HepG2 (cell line): ENCODE results near the gene TFEB. TPM values are rescaled to one million over a fixed set of nuclear protein-coding genes. Genes with fewer than 3 reads are reported as not detected.

Experiments used
- ATAC-seq: fragments of 200-7000 bp; cut with Tn5 transposase; 3 replicates; pipeline ENCODE4 v1.9.1; 2020; ENCODE audit warnings: mild to moderate bottlenecking, moderate library complexity
- BruUV-seq: library from RNA; stranded (reverse); fragments of 400-500 nt; replicated peaks from 2 replicates; lab custom pipeline; 2021; lab: Mats Ljungman, UMichigan
- CTCF ChIA-PET: fragments of 300-600 bp; formaldehyde crosslinking; extraction: SDS; loops from one replicate; lab custom pipeline; 2021; ENCODE audit warnings: low total read pairs, inconsistent platforms, low intra/inter-chr PET ratio; lab: Yijun Ruan, JAX
- POLR2A ChIA-PET: fragments of 350-600 bp; sonication (Branson Sonifier 250); formaldehyde crosslinking; loops from one replicate; lab custom pipeline; 2020; ENCODE audit warnings: antibody characterized with exemption, inconsistent platforms; lab: Yijun Ruan, JAX
- DNase-seq: peaks from one replicate; pipeline ENCODE4 v3.0.0-alpha.2; 2015; ENCODE audit warnings: low spot score
- FAIRE-seq: peaks from 3 replicates; lab custom pipeline; 2011; peaks lifted over from hg19 to GRCh38; lab: Jason Lieb, UNC
- H2AFZ ChIP-seq: one replicate; pipeline ENCODE4 v1.6.1; 2011; ENCODE audit warnings: low read length, inconsistent platforms
- H3K27ac ChIP-seq: fragments of 300-600 bp; 3 replicates; pipeline ENCODE4 v1.8.0; 2011; ENCODE audit warnings: mixed run types, mild to moderate bottlenecking, mixed read lengths, low read length, inconsistent platforms; ENCODE audit not compliant: insufficient read depth; ENCODE audit errors: extremely low read length
- H3K27me3 ChIP-seq, 2 experiments: fragments of 200-600 bp in 1 of 2; 2 replicates in 1 of 2; 3 replicates in 1 of 2; pipeline versions ENCODE4 v1.6.0 to v1.8.0; 2011; ENCODE audit warnings: low read length in 2 of 2, mild to moderate bottlenecking in 2 of 2, moderate library complexity in 2 of 2, inconsistent platforms in 1 of 2; ENCODE audit not compliant: insufficient read depth in 2 of 2, control insufficient read depth in 1 of 2
- H3K36me3 ChIP-seq, 2 experiments: fragments of 200-600 bp in 1 of 2; replicated peaks in 1 of 2; 2 replicates in 1 of 2; 3 replicates in 1 of 2; pipeline versions ENCODE4 v1.5.1 to v1.8.0; 2011; ENCODE audit warnings: low read length in 2 of 2, inconsistent platforms in 1 of 2; ENCODE audit not compliant: insufficient read depth in 2 of 2, control insufficient read depth in 1 of 2
- H3K4me1 ChIP-seq: 2 replicates; pipeline ENCODE4 v1.5.1; 2012; ENCODE audit warnings: low read length, inconsistent platforms; ENCODE audit not compliant: insufficient read depth
- H3K4me2 ChIP-seq: 2 replicates; pipeline ENCODE4 v1.6.0; 2011; ENCODE audit warnings: low read depth, low read length, inconsistent platforms
- H3K4me3 ChIP-seq, 3 experiments: fragments of 200-600 bp in 1 of 3; sonication (generic), shearing (Covaris generic) in 1 of 3; replicated peaks in 1 of 3; 2 replicates each; pipeline ENCODE4 v1.5.1; 2011 to 2016; ENCODE audit warnings: low read length in 3 of 3, inconsistent platforms in 2 of 3, low read depth in 2 of 3, mild to moderate bottlenecking in 2 of 3, control low read depth in 1 of 3, mixed read lengths in 1 of 3; ENCODE audit not compliant: insufficient read depth in 1 of 3
- H3K79me2 ChIP-seq: one replicate; pipeline ENCODE4 v1.6.1; 2011; ENCODE audit warnings: low read length, inconsistent platforms; ENCODE audit not compliant: insufficient read depth
- H3K9ac ChIP-seq: 2 replicates; pipeline ENCODE4 v1.6.0; 2011; ENCODE audit warnings: mild to moderate bottlenecking, low read depth, low read length, inconsistent platforms; ENCODE audit not compliant: insufficient read depth
- H3K9me3 ChIP-seq: 2 replicates; pipeline ENCODE4 v1.5.1; 2012; ENCODE audit warnings: mild to moderate bottlenecking, low read length
- H4K20me1 ChIP-seq: 2 replicates; pipeline ENCODE4 v1.6.0; 2011; ENCODE audit warnings: inconsistent platforms, mild to moderate bottlenecking, low read length, moderate library complexity; ENCODE audit not compliant: insufficient read depth
- ATM ChIP-seq: fragments of 450-650 bp; IDR thresholded peaks from 2 replicates; pipeline ENCODE4 v1.7.1; 2017; ENCODE audit warnings: mild to moderate bottlenecking, borderline replicate concordance
- BRF2 ChIP-seq: sonication (generic); formaldehyde crosslinking; IDR thresholded peaks from 2 replicates; pipeline ENCODE4 v1.8.1; 2022; ENCODE audit warnings: mild to moderate bottlenecking, missing genetic modification reagents
- CENPX ChIP-seq: sonication (generic); formaldehyde crosslinking; IDR thresholded peaks from 2 replicates; pipeline ENCODE4 v1.9.0; 2021; ENCODE audit warnings: mild to moderate bottlenecking, missing genetic modification reagents, moderate library complexity
- FOSL1 ChIP-seq: sonication (generic); formaldehyde crosslinking; IDR thresholded peaks from 2 replicates; pipeline ENCODE4 v1.9.0; 2021; ENCODE audit warnings: missing genetic modification reagents, borderline replicate concordance
- ISL2 ChIP-seq: sonication (generic); formaldehyde crosslinking; IDR thresholded peaks from 2 replicates; pipeline ENCODE4 v1.5.0; 2020; ENCODE audit warnings: missing genetic modification reagents
- PAX8 ChIP-seq: sonication (generic); formaldehyde crosslinking; IDR thresholded peaks from 2 replicates; pipeline ENCODE4 v1.8.0; 2022; ENCODE audit warnings: mild to moderate bottlenecking, missing genetic modification reagents, borderline replicate concordance
- RBM22 ChIP-seq: fragments of 200-400 bp; formaldehyde crosslinking; optimal IDR thresholded peaks from 2 replicates; pipeline ENCODE3; 2017; ENCODE audit warnings: mild to moderate bottlenecking, low read length, moderate library complexity
- RFXAP ChIP-seq: sonication (generic); formaldehyde crosslinking; IDR thresholded peaks from 2 replicates; pipeline ENCODE4 v1.4.0; 2020; ENCODE audit warnings: missing genetic modification reagents, borderline replicate concordance
- RNF219 ChIP-seq: sonication (generic); formaldehyde crosslinking; IDR thresholded peaks from 2 replicates; pipeline ENCODE4 v1.5.0; 2020; ENCODE audit warnings: mild to moderate bottlenecking, missing genetic modification reagents
- SOX5 ChIP-seq: IDR thresholded peaks from 2 replicates; pipeline ENCODE4 v1.6.1; 2016; ENCODE audit warnings: borderline replicate concordance
- TBL1XR1 ChIP-seq: fragments of 150-350 bp; IDR thresholded peaks from 2 replicates; pipeline ENCODE4 v1.6.1; 2014; ENCODE audit warnings: borderline replicate concordance, low read length; ENCODE audit not compliant: partially characterized antibody
- ZNF234 ChIP-seq: sonication (generic); formaldehyde crosslinking; conservative IDR thresholded peaks from 2 replicates; pipeline ENCODE4 v1.5.1; 2020; ENCODE audit warnings: mild to moderate bottlenecking, missing genetic modification reagents
- ZNF674 ChIP-seq: sonication (generic); formaldehyde crosslinking; IDR thresholded peaks from 2 replicates; pipeline ENCODE4 v1.5.0; 2020; ENCODE audit warnings: low read depth, mild to moderate bottlenecking, missing genetic modification reagents
- ZNF879 ChIP-seq: sonication (generic); formaldehyde crosslinking; IDR thresholded peaks from 2 replicates; pipeline ENCODE4 v1.8.1; 2023; ENCODE audit warnings: missing genetic modification reagents
- WGBS: methylation state at CpG from one replicate; pipeline ENCODE4 v1.1.6; 2017; ENCODE audit warnings: low lambda C conversion rate; 5-methylcytosine and 5-hydroxymethylcytosine counted together
- in situ Hi-C: cut with HindIII; loops from 2 replicates; pipeline ENCODE4 v1.10.0; 2017; ENCODE audit warnings: low pct_unique_long_range_greater_than_20kb; ENCODE audit not compliant: extremely low pct_ligation_motif_present
- intact Hi-C: fragments of 100-400 bp; cut with micrococcal nuclease; formaldehyde crosslinking; loops from one replicate; pipeline ENCODE4 v1.10.0; 2022; ENCODE audit not compliant: unreplicated experiment
- polyA plus RNA-seq, 8 experiments: library from polyadenylated mRNA; depleted of rRNA in 3 of 8; stranded (reverse) in 7 of 8; unstranded in 1 of 8; fragments of >200 nt; fragmentation: Illumina TruSeq in 4 of 8; extraction: Trizol in 4 of 8; gene quantifications; 2 replicates each; pipeline versions ENCODE4 v1.2.1 to v1.2.3, GENCODE V29; 2011 to 2016; ENCODE audit warnings: low read depth in 4 of 8, missing spikeins in 1 of 8, mixed read lengths in 1 of 8; ENCODE audit not compliant: insufficient read depth in 1 of 8
- total RNA-seq, 5 experiments: library from RNA; depleted of rRNA; stranded (reverse); fragments of >200 nt; fragmentation: Illumina TruSeq; extraction: Trizol; gene quantifications; 2 replicates each; pipeline ENCODE4 v1.2.3, GENCODE V29; 2016; ENCODE audit warnings: low read depth in 1 of 5
- TF ChIP-seq, protein P1 (sequence below): IDR thresholded peaks from 2 replicates; pipeline ENCODE4 v1.6.1; 2012; ENCODE audit warnings: inconsistent platforms

The TFEB gene
- total and polyA plus RNA-seq, 2 of the 13 experiments (the other 11 are each of a cell fraction or from before 2014, with no cell fraction given), result 13.3 to 18.7 TPM

- WGBS, result 1% methylated on average over 45 of the region's 73 CpGs
- DNase-seq (peak; percentile 76), FAIRE-seq (peak; percentile 85), ATAC-seq (peak; percentile 83)
- Histone ChIP-seq H3K9ac (peak overlapping the region; percentile 73), H3K4me3 (peak overlapping the region; percentile 51 to 83 (median 76)), H3K36me3 (no peaks in the 10 kb centered on the region), H3K4me2 (peak overlapping the region; percentile 90), H2AFZ (no peak overlapping the region), H3K4me1 (peaks cover 58% of the 10 kb centered on the region), H3K9me3 (no peaks in the 10 kb centered on the region), H3K27ac (peak overlapping the region; percentile 11), H4K20me1 (no peaks in the 10 kb centered on the region), H3K27me3 (no peaks in the 10 kb centered on the region; a peak in 1 of 5 replicates), H3K79me2 (peaks cover 5% of the 10 kb centered on the region)
- intact Hi-C loops (loop anchor here (1.0 to 2.0 kb wide), 3 partner anchors 28 to 187 kb away; partner anchors contain the start of genes BYSL and MED20), in situ Hi-C loops (no loop called here)
- POLR2A ChIA-PET, result interaction anchor here (0.7 to 10.4 kb wide), 31 partner anchors 8 to 403 kb away, joined by 3 to 120 read pairs (median 5); partner anchors contain the start of genes FRS3, PGC, PRICKLE4 and TAF8
- CTCF ChIA-PET, result interaction anchor here (1.2 to 3.0 kb wide), 3 partner anchors 28 to 46 kb away, joined by 3 to 44 read pairs (median 12); partner anchors contain the start of gene FRS3
- no TSS peak for BruUV-seq
- no peak for TF ChIP-seq BRF2 (CRISPR knock-in tag)
- TF ChIP-seq ISL2 (CRISPR knock-in tag), result no peak
- no peak for TF ChIP-seq ZNF879 (CRISPR knock-in tag)
- no peak for TF ChIP-seq ZNF234 (CRISPR knock-in tag)
- no peak for TF ChIP-seq ATM
- no peak for TF ChIP-seq FOSL1 (CRISPR knock-in tag)
- TF ChIP-seq CENPX, result no peak
- TF ChIP-seq ZNF674 (CRISPR knock-in tag), result 0 out of 2 replicates have a peak, but pooled peaks have one; percentile 13
- peak; percentile 5; the same call in 1 of the 2 replicates for TF ChIP-seq SOX5 (CRISPR knock-in tag)
- TF ChIP-seq, protein P1, sequence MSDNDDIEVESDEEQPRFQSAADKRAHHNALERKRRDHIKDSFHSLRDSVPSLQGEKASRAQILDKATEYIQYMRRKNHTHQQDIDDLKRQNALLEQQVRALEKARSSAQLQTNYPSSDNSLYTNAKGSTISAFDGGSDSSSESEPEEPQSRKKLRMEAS, result no peak
- TF ChIP-seq RBM22, result no peak
- 0 out of 2 replicates have a peak, but pooled peaks have one; percentile 17 for TF ChIP-seq RFXAP (CRISPR knock-in tag)
- no peak for TF ChIP-seq RNF219
- no peak for TF ChIP-seq PAX8
- TF ChIP-seq TBL1XR1, result no peak
Observed at GRCh38 chr6:41733707-41734665, 1.4 kb downstream of the TFEB start.
